Breast epithelium (tissue), 4 donors: ENCODE measurements around the gene AGO3. TPM values are rescaled to one million over a fixed set of nuclear protein-coding genes. Genes with fewer than 3 reads are reported as not detected.

Experiments
- DNase-seq, 2 donors: peaks; one replicate each; pipeline ENCODE4 v3.0.0-alpha.2; 2019; ENCODE audit warnings: low spot score in 2 of 2
- H3K27ac ChIP-seq, 2 donors: fragments of 200-600 bp; sonication (generic) in 1 of 2; one replicate each; pipeline ENCODE4 v1.5.1; 2016 to 2019; ENCODE audit warnings: mild to moderate bottlenecking in 1 of 2
- H3K27me3 ChIP-seq, 2 donors: fragments of 200-600 bp; sonication (generic) in 1 of 2; one replicate each; pipeline versions ENCODE4 v1.5.1 to v1.6.0; 2017 to 2019; ENCODE audit warnings: control low read depth in 1 of 2, mild to moderate bottlenecking in 1 of 2
- H3K36me3 ChIP-seq: fragments of 200-600 bp; one replicate; pipeline ENCODE4 v1.5.1; 2019
- H3K4me1 ChIP-seq, 2 donors: fragments of 200-600 bp; sonication (generic); one replicate each; pipeline ENCODE4 v1.5.1; 2016 to 2019; ENCODE audit warnings: control low read depth in 1 of 2
- H3K4me3 ChIP-seq, 3 donors: fragments of 200-600 bp; sonication (generic); 1 replicate in 2 of 3; 2 replicates in 1 of 3; pipeline ENCODE4 v1.5.1; 2016 to 2019; ENCODE audit warnings: mild to moderate bottlenecking in 3 of 3, moderate library complexity in 2 of 3
- H3K9me3 ChIP-seq, 2 donors: fragments of 200-600 bp; sonication (generic) in 1 of 2; one replicate each; pipeline ENCODE4 v1.5.1; 2016 to 2019; ENCODE audit warnings: control low read depth in 1 of 2
- POLR2A ChIP-seq: fragments of 450-650 bp; IDR thresholded peaks from one replicate; pipeline ENCODE4 v1.6.1; 2016; ENCODE audit warnings: antibody characterized with exemption, mild to moderate bottlenecking, moderate library complexity
- POLR2AphosphoS5 ChIP-seq, 3 donors: sonication (generic); formaldehyde crosslinking; IDR thresholded peaks; one replicate each; pipeline ENCODE4 v1.6.1; 2017; ENCODE audit warnings: antibody characterized with exemption in 3 of 3
- intact Hi-C: fragments of 100-400 bp; cut with DNase I; formaldehyde crosslinking; loops from one replicate; pipeline ENCODE4 v1.15.1; 2023; ENCODE audit warnings: low total_unique reads
- total RNA-seq, 3 donors: library from RNA; depleted of rRNA; stranded (reverse); fragments of >200 nt; gene quantifications; one replicate each; pipeline ENCODE4 v1.1.0, GENCODE V29; 2016
- TF ChIP-seq, protein P1 (sequence below), 3 donors: fragments of 450-650 bp; IDR thresholded peaks; one replicate each; pipeline ENCODE4 v1.5.1; 2016 to 2017; ENCODE audit warnings: antibody characterized with exemption in 3 of 3, mild to moderate bottlenecking in 3 of 3, moderate library complexity in 3 of 3

The AGO3 gene
- total RNA-seq, 3 donors from 2014 or later, result 28.2 TPM

DNA sequence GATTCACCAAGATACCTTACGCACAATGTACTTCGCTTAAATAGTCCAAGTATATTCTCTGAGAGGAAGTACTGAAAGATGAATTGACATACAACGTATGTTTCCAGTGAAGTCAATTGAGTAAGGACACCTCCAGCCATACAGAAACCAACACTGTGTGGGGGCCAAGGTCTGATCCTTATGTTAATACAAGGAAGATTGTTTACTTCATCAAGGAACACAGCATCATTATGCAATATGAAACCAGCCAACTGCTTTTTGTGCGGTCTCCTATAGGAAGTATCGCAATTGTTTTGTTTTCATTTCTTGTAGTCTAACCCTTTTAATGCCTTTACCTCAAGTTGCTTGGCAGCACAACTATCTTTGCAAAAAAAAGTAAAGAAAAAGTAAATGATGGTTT lies 124.8 kb downstream of the AGO3 start:
- TF ChIP-seq POLR2AphosphoS5 (IDR thresholded peaks at IDR 0.05), result no peak
- Histone ChIP-seq H3K4me3 (no peak overlapping the region), H3K36me3 (no peaks in the 10 kb centered on the region), H3K27ac (no peak overlapping the region), H3K4me1 (no peaks in the 10 kb centered on the region), H3K27me3 (no peaks in the 10 kb centered on the region), H3K9me3 (no peaks in the 10 kb centered on the region)
- no peak for DNase-seq
- intact Hi-C loops, result no loop called here

DNA sequence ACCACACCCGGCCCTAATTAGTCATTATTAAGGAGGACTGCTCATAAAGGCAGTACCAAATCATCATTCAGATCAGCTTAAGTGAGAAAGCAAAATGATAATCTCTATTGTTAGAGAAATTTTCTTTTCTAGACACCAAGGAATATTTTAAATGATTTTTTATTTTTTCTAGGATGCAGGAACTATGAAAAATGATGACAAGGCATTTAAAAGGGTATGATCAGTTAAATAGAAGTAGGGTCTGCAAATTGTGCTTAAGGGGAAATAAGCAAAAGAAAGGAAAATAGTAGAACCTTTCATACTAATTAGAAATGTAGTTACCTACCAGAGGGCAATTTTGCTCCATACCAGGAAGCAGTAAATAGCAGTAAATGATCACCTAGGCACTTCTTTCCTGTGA lies 131.4 kb downstream of the AGO3 start:
- Histone ChIP-seq H3K9me3 (no peaks in the 10 kb centered on the region), H3K27me3 (no peaks in the 10 kb centered on the region), H3K36me3 (no peaks in the 10 kb centered on the region), H3K27ac (no peak overlapping the region), H3K4me3 (no peak overlapping the region), H3K4me1 (no peaks in the 10 kb centered on the region)
- intact Hi-C loops, result no loop called here
- no peak for DNase-seq
- TF ChIP-seq, protein P1, sequence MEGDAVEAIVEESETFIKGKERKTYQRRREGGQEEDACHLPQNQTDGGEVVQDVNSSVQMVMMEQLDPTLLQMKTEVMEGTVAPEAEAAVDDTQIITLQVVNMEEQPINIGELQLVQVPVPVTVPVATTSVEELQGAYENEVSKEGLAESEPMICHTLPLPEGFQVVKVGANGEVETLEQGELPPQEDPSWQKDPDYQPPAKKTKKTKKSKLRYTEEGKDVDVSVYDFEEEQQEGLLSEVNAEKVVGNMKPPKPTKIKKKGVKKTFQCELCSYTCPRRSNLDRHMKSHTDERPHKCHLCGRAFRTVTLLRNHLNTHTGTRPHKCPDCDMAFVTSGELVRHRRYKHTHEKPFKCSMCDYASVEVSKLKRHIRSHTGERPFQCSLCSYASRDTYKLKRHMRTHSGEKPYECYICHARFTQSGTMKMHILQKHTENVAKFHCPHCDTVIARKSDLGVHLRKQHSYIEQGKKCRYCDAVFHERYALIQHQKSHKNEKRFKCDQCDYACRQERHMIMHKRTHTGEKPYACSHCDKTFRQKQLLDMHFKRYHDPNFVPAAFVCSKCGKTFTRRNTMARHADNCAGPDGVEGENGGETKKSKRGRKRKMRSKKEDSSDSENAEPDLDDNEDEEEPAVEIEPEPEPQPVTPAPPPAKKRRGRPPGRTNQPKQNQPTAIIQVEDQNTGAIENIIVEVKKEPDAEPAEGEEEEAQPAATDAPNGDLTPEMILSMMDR (IDR thresholded peaks at IDR 0.05), result no peak
- TF ChIP-seq POLR2A (no peak), POLR2AphosphoS5 (IDR thresholded peaks at IDR 0.05) (no peak)

DNA sequence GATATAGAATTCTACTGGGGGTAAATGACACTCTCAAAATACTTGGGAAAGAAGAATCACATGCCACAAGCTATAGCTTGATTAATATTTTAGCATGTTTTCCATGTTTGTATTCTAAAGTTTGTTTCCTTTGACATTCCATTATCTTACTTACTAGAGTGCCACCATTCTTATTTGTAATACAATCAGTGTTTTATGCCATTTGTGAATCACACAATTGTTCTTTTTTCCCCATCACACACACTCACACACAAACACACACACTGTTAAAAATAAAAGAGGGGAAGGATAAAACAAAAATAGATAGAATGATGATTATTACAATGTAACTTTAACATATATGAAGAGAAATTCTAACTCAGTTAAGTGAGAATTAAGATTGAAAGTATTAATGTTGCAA lies 137.0 kb downstream of the AGO3 start:
- H3K4me1 ChIP-seq, result no peaks in the 10 kb centered on the region
- no peak overlapping the region for H3K4me3 ChIP-seq
- no peaks in the 10 kb centered on the region for H3K36me3 ChIP-seq
- intact Hi-C loops, result no loop called here
- no peak for DNase-seq
- no peaks in the 10 kb centered on the region for H3K27me3 ChIP-seq
- H3K9me3 ChIP-seq, result no peaks in the 10 kb centered on the region
- H3K27ac ChIP-seq, result no peak overlapping the region
- TF ChIP-seq POLR2A, result no peak
- no peak for TF ChIP-seq POLR2AphosphoS5 (IDR thresholded peaks at IDR 0.05)
- TF ChIP-seq, protein P1 (IDR thresholded peaks at IDR 0.05), result no peak

DNA sequence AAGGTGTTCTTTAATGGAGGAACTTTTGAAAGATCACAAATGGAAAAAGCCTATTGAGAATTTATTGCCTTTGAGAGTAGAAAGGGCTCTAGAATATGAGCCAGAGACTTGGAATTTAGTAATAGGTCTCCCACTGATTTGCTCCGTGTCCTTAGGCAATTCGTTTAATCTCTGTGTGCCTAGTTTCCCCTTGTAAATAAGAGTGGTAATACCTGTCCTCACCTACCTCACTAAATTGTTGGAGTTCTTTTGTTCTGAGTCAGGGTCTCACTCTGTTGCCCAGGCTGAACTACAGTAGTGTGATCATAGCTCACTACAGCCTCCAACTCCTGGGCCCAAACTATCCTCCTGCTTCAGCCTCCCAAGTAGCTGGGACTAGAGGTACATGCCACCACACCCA lies 138.0 kb downstream of the AGO3 start:
- intact Hi-C loops, result no loop called here
- no peaks in the 10 kb centered on the region for H3K36me3 ChIP-seq
- TF ChIP-seq POLR2A, result no peak
- no peak for TF ChIP-seq POLR2AphosphoS5 (IDR thresholded peaks at IDR 0.05)
- TF ChIP-seq, protein P1 (IDR thresholded peaks at IDR 0.05), result no peak
- H3K9me3 ChIP-seq, result no peaks in the 10 kb centered on the region
- no peak overlapping the region for H3K4me3 ChIP-seq
- DNase-seq, result no peak
- no peaks in the 10 kb centered on the region for H3K4me1 ChIP-seq
- H3K27ac ChIP-seq, result no peak overlapping the region
- H3K27me3 ChIP-seq, result no peaks in the 10 kb centered on the region

DNA sequence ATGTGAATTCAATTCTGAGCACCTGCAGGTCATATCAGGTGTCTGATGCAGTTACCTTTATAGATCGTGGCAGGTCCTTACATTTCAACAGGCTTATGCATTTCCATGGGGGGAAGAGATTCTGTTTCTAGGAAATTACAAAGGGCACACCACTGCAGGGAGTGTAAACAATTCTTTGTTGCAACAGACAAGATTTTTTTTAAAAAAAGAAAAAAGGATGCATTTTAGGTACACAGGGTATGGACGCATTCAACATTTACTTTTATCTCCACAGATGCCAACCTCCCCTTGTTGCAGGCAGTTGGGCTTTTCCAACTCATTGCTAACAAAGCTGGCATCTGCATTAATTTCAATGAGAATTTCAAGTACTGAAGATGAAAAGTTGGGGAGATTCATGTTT lies 139.4 kb downstream of the AGO3 start:
- H3K9me3 ChIP-seq, result no peaks in the 10 kb centered on the region
- H3K4me1 ChIP-seq, result no peaks in the 10 kb centered on the region
- H3K27ac ChIP-seq, result no peak overlapping the region
- H3K27me3 ChIP-seq, result no peaks in the 10 kb centered on the region
- intact Hi-C loops, result no loop called here
- no peak for DNase-seq
- no peak overlapping the region for H3K4me3 ChIP-seq
- TF ChIP-seq POLR2A (no peak), POLR2AphosphoS5 (IDR thresholded peaks at IDR 0.05) (no peak)
- TF ChIP-seq, protein P1 (IDR thresholded peaks at IDR 0.05), result no peak
- H3K36me3 ChIP-seq, result no peaks in the 10 kb centered on the region

DNA sequence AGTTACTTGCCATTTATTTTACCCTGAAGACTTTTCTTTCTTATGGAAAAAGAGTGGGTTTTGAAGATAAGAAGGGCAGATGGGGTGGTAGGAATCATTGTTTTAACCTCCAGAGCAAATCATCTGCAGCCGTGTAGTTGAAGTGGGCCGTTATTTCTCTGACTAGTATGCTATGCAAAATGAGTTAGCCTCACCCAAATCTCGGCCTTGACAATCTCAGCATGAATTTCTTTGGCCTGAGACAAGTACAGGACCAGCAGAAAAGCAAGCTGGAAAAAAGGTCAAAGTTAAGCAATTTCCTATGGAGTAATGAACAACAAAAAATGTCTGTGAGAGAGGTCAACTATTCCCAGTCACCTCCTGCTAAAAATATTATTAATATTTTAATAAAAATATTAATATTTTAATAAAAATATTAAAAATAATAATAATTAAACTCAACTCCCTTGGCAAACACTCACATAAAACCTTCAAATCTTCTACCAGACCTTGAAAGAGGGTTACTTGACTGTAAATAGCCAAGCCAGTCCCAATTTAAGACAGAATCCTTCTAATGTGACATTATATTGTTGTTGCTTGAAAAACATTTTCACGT lies 146.2 kb downstream of the AGO3 start:
- TF ChIP-seq, protein P1 (IDR thresholded peaks at IDR 0.05), result no peak
- no peak for TF ChIP-seq POLR2AphosphoS5 (IDR thresholded peaks at IDR 0.05)
- TF ChIP-seq POLR2A, result no peak
- no peaks in the 10 kb centered on the region for H3K9me3 ChIP-seq
- intact Hi-C loops, result no loop called here
- no peak overlapping the region for H3K4me3 ChIP-seq
- no peaks in the 10 kb centered on the region for H3K27me3 ChIP-seq
- no peaks in the 10 kb centered on the region for H3K4me1 ChIP-seq
- DNase-seq, result no peak
- H3K36me3 ChIP-seq, result no peaks in the 10 kb centered on the region
- H3K27ac ChIP-seq, result no peak overlapping the region
